DMS53 (cell line): ENCODE data around the gene MISP.

Experiments
- DNase-seq: peaks from one replicate; lab custom pipeline; 2025; lab: John Stamatoyannopoulos, UW

Gene MISP

GRCh38 chr19:808423-808775 is 57.5 kb downstream of the MISP start:
- DNase-seq, result no peak

GRCh38 chr19:810077-810855 is 59.4 kb downstream of the MISP start:
- no peak for DNase-seq

- no peak for DNase-seq
These were observed 60.1 kb downstream of the MISP start for GRCh38 chr19:810883-811489.

- DNase-seq, result no peak
These were observed 60.7 kb downstream of the MISP start for GRCh38 chr19:811506-812048.

- no peak for DNase-seq
These were observed 61.3 kb downstream of the MISP start for GRCh38 chr19:812049-812746.

GRCh38 chr19:812747-813218 is 61.9 kb downstream of the MISP start:
- DNase-seq, result no peak

- no peak for DNase-seq
These were observed 62.6 kb downstream of the MISP start for GRCh38 chr19:813219-814151.
